Measurements from ENCODE around the gene TMPRSS11F. TPM values are rescaled to one million over a fixed set of nuclear protein-coding genes. Genes with fewer than 3 reads are reported as not detected.

Gene TMPRSS11F
- total and polyA plus RNA-seq, 2 donors (not counting 3 experiments of a cell fraction or from before 2014, with no cell fraction given): not detected

GRCh38 chr4:68011684-68012083, 118.0 kb downstream of the TMPRSS11F start:
- Histone ChIP-seq H3K27ac (ENCODE audit: insufficient read depth, low read depth, low read length) (no peak overlapping the region), H3K4me1 (ENCODE audit: control insufficient read depth, extremely low read depth, insufficient read depth, low read length) (no peaks in the 10 kb centered on the region), H3K9me3 (replicated peaks; ENCODE audit: control insufficient read depth, insufficient read depth, low read length) (no peaks in the 10 kb centered on the region), H3K4me3 (replicated peaks in 1 of 3; ENCODE audit: insufficient read depth in 1 of 3, low read depth in 1 of 3, low read length in 3 of 3) (no peak overlapping the region), H3K9me1 (replicated peaks; ENCODE audit: control insufficient read depth, extremely low read depth, insufficient read depth, low read length) (no peaks in the 10 kb centered on the region), H2AFZ (ENCODE audit: low read depth, low read length) (no peak overlapping the region), H3K36me3 (ENCODE audit: control insufficient read depth in 2 of 2, extremely low read depth in 1 of 2, insufficient read depth in 2 of 2, low read length in 2 of 2) (no peaks in the 10 kb centered on the region), H3K79me2 (ENCODE audit: control insufficient read depth, insufficient read depth, low read length) (no peaks in the 10 kb centered on the region), H3K4me2 (ENCODE audit: insufficient read depth, low read length) (no peak overlapping the region), H4K20me1 (replicated peaks; ENCODE audit: control insufficient read depth, extremely low read depth, insufficient read depth, low read length) (no peaks in the 10 kb centered on the region), H3K27me3 (ENCODE audit: control insufficient read depth in 2 of 2, insufficient read depth in 2 of 2, low read length in 2 of 2) (no peaks in the 10 kb centered on the region), H3K9ac (replicated peaks; ENCODE audit: extremely low read depth, insufficient read depth, low read length) (no peak overlapping the region)
- DNase-seq (ENCODE audit: low read depth, low spot score) (no peak), FAIRE-seq (no peak)
- TF ChIP-seq JUN (IDR thresholded peaks at IDR 0.05; ENCODE audit: borderline replicate concordance, insufficient read depth, insufficient read length, low read depth) (no peak), EZH2 (IDR thresholded peaks at IDR 0.05; ENCODE audit: borderline replicate concordance, low read depth, low read length, severe bottlenecking) (no peak), GATA2 (IDR thresholded peaks at IDR 0.05; ENCODE audit: insufficient read depth, insufficient read length, low read depth, low read length) (no peak), FOS (IDR thresholded peaks at IDR 0.05; ENCODE audit: borderline replicate concordance, insufficient read depth, low read length) (no peak), POLR2A (IDR thresholded peaks at IDR 0.05; ENCODE audit: low read depth, low read length) (no peak), CTCF (IDR thresholded peaks at IDR 0.05; ENCODE audit: extremely low read depth in 1 of 2, insufficient read depth in 1 of 2, low read depth in 1 of 2, low read length in 2 of 2) (no peak), MYC (IDR thresholded peaks at IDR 0.05; ENCODE audit: low read depth, low read length) (no peak), POLR2AphosphoS5 (IDR thresholded peaks at IDR 0.05; ENCODE audit: insufficient read depth, low read depth, low read length) (no peak), MAX (IDR thresholded peaks at IDR 0.05; ENCODE audit: insufficient read depth, insufficient read length) (no peak)
- intact Hi-C loops (cut with micrococcal nuclease) (no loop called here), dilution Hi-C loops (cut with MboI; ENCODE audit: extremely low pct_ligation_motif_present, low sequenced_read_pairs) (no loop called here)
- POLR2A ChIA-PET: no interaction called here
- no TSS peak for BruUV-seq (replicated peaks)
- CTCF ChIA-PET: no interaction called here

Small RNAs within 50 kb of the gene (small RNA-seq; reads per million reads assigned to genes)
- 16.9 reads per million, percentile 75 among the genes with 10 or more reads in this experiment for gene RNU6-95P (ENCODE audit: insufficient read depth, insufficient read length, low read depth, low replicate concordance)

Other genes with a start within 250 kb of the TMPRSS11F start
- gene TMPRSS11D, start 245.9 kb downstream of the TMPRSS11F start, total RNA-seq: not detected in 2 replicates
- gene TMPRSS11D, start 245.9 kb downstream of the TMPRSS11F start, polyA plus RNA-seq: 0.03 TPM in 1 of 2 replicates, not detected in the other
- gene TMPRSS11A, start 166.4 kb downstream of the TMPRSS11F start, total RNA-seq: not detected in 2 replicates
- not detected in 2 replicates for gene TMPRSS11A, start 166.4 kb downstream of the TMPRSS11F start, polyA plus RNA-seq
- not detected in 2 replicates for gene TMPRSS11B, start 115.8 kb upstream of the TMPRSS11F start, total RNA-seq
- not detected in 2 replicates for gene TMPRSS11B, start 115.8 kb upstream of the TMPRSS11F start, polyA plus RNA-seq
- gene YTHDC1, start 220.2 kb upstream of the TMPRSS11F start, total RNA-seq: 60.4 and 68.7 TPM in 2 replicates
- 12.7 and 17.8 TPM in 2 replicates for gene YTHDC1, start 220.2 kb upstream of the TMPRSS11F start, polyA plus RNA-seq